ENCODE results near the gene GATC.

The GATC gene, protein sequence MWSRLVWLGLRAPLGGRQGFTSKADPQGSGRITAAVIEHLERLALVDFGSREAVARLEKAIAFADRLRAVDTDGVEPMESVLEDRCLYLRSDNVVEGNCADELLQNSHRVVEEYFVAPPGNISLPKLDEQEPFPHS

DNA sequence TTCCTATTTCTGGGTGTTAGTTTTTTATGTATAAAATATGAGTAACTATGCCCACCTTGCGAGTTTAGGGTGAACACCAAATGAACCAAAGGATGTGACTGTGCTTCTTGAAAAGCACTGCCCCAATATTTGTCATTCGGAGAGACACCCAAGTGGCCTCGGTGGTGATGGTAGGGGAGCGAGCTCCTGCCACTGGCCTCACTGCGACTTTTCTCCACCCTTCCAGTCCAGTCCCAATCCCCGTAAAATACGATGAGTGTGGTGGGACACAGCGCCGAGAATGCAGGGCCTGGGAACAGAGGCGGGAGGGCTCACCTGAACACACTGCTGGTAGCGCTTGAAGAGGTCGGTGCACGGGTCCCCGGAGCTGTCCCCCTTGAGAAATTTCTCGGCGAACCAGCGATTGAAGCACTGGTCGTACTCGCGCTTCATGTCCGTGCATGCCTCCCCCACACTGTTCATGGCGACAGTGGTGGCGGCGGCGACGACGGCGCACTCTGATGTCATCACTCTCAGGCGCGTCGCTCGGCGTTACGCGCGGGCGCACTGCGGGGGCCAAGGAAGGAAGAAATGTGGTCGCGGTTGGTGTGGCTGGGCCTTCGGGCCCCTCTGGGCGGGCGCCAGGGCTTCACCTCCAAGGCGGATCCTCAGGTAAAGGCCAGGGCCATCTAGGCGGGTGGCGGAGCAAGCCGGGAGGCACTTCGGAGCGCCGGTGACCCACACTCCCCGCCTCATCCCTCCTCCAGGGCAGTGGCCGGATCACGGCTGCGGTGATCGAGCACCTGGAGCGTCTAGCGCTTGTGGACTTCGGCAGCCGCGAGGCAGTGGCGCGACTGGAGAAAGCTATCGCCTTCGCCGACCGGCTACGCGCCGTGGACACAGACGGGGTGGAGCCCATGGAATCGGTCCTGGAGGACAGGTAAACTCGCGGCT is at the start of gene GATC, which contains the start of gene TRIAP1:
TSS of gene GATC (plus strand) at position 534 of the 933 bp plus-strand sequence. CDS start at position 571, 37 bp downstream.
TSS of gene TRIAP1 (minus strand) at position 474 of the 933 bp plus-strand sequence. CDS start at position 462, 12 bp downstream.
- Histone ChIP-seq H3K27me3 (ENCODE audit: control insufficient read depth in 1 of 2, insufficient read depth in 2 of 2, low read length in 2 of 2) (no peaks in the 10 kb centered on the region), H3K9me3 (ENCODE audit: low read length) (no peaks in the 10 kb centered on the region), H3K36me3 (ENCODE audit: insufficient read depth, low read length) (peaks cover 35% of the 10 kb centered on the region), H3K9ac (ENCODE audit: low read length) (peak within 1 kb of the TSS; percentile 96), H3K4me1 (ENCODE audit: insufficient read depth, low read length) (peaks cover 19% of the 10 kb centered on the region), H3K27ac (ENCODE audit: low read depth, low read length) (peak within 1 kb of the TSS; percentile 91), H3K4me3 (ENCODE audit: low read depth in 1 of 2, low read length in 2 of 2) (peak within 1 kb of the TSS; percentile 82 to 99)

DNA sequence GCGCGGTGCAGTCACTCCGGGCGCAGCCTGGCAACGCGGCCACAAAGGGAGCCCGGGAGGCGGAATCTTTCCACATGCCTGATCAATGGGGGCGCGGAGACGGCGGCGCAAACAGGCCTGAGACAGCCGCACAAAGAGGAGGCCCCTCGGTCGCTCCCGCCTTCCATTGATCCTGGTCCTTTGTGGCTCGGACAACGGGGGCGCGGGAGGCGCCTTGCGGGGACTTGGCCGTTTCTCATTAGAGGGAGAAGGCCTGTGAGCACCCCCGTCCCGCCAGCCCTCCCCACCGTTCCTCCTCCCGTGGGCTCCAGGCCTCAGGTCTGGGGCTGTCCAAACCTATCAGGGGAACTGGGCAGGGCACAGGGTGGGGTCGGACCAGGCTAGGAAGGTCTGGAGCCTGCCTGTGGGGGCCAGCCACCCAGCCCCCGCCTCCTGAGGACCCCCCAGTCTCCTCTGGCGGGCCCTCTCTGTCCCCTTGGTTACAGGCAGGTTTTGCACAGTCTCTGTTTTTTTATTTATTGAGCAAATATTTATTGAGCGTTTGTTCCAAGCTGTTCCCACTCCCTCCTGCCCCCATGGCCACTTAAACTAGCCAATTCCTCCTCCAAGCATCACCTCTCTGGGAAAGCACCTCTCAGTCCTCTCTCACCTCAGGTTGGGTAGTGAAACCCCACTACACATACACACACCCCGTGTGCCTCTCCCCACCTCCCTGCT is 48.3 kb upstream of the GATC start:
- Histone ChIP-seq H3K27me3 (ENCODE audit: control insufficient read depth in 1 of 2, insufficient read depth in 2 of 2, low read length in 2 of 2) (no peaks in the 10 kb centered on the region), H3K4me1 (ENCODE audit: insufficient read depth, low read length) (no peaks in the 10 kb centered on the region), H3K4me3 (ENCODE audit: low read depth in 1 of 2, low read length in 2 of 2) (no peak overlapping the region), H3K27ac (ENCODE audit: low read depth, low read length) (no peak overlapping the region), H3K9me3 (ENCODE audit: low read length) (no peaks in the 10 kb centered on the region), H3K36me3 (ENCODE audit: insufficient read depth, low read length) (no peaks in the 10 kb centered on the region), H3K9ac (ENCODE audit: low read length) (no peak overlapping the region)

DNA sequence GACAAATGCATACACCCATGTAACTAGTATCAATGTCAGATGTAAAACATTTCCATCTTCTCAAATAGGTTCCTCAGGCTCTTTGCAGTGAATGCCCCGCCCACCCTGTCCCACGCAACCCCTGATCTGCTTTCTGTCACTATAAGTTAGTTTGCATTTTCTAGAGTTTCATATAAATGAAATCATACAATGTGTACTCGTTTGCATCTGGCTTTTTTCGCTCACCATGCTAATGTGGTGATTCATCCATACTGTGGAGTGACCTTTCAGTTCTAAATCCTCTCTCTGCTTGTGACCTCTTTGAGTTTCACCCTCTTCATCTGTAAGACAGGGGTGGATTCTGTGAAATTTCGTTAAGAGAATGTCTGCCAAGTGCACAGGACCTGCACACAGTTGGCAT is 46.7 kb upstream of the GATC start:
- Histone ChIP-seq H3K9me3 (ENCODE audit: low read length) (no peaks in the 10 kb centered on the region), H3K27ac (ENCODE audit: low read depth, low read length) (no peak overlapping the region), H3K9ac (ENCODE audit: low read length) (no peak overlapping the region), H3K27me3 (ENCODE audit: control insufficient read depth in 1 of 2, insufficient read depth in 2 of 2, low read length in 2 of 2) (no peaks in the 10 kb centered on the region), H3K36me3 (ENCODE audit: insufficient read depth, low read length) (no peaks in the 10 kb centered on the region), H3K4me1 (ENCODE audit: insufficient read depth, low read length) (no peaks in the 10 kb centered on the region), H3K4me3 (ENCODE audit: low read depth in 1 of 2, low read length in 2 of 2) (no peak overlapping the region)

DNA sequence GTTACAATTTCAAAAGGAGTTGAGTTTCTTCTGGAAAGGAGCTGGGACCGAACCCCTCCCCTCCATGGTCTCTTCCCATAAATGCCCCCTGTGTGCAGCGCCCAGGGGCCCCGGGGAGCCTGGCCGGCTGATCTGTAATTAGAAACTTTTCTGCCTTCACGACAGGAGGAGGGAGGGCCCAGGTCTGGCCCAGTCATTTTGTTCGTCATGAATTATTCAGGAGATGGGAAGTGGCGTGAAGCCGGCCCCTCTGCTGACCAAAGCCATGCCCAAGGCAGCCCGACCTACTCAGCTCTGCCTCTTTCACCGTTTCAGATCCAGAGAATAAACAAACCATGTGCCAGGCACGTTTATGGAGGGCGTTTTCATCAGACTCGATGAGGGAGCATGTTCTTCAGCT is 44.0 kb upstream of the GATC start:
- Histone ChIP-seq H3K27ac (ENCODE audit: low read depth, low read length) (no peak overlapping the region), H3K9ac (ENCODE audit: low read length) (no peak overlapping the region), H3K4me1 (ENCODE audit: insufficient read depth, low read length) (peaks cover 8% of the 10 kb centered on the region), H3K27me3 (ENCODE audit: control insufficient read depth in 1 of 2, insufficient read depth in 2 of 2, low read length in 2 of 2) (no peaks in the 10 kb centered on the region), H3K36me3 (ENCODE audit: insufficient read depth, low read length) (no peaks in the 10 kb centered on the region), H3K4me3 (ENCODE audit: low read depth in 1 of 2, low read length in 2 of 2) (no peak overlapping the region), H3K9me3 (ENCODE audit: low read length) (no peaks in the 10 kb centered on the region)

DNA sequence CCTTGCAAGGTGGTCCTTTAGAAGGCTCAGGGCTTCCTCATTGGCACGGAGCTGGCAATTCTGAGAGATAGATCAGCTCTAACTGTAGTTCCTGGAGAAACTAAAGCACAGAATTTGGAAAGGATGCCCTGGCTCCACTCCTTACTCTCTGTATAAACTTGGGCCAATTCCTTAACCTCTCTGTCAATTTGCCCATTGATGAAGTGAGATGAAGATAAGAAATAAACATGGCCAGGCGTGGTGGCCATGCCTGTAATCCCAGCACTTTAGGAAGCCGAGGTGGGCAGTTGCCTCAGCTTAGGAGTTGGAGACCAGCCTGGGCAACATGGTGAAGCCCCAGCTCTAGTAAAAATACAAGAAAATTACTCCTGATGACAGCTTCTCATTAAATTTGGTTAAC is 42.4 kb upstream of the GATC start:
- Histone ChIP-seq H3K4me1 (ENCODE audit: insufficient read depth, low read length) (peaks cover 8% of the 10 kb centered on the region), H3K4me3 (ENCODE audit: low read depth in 1 of 2, low read length in 2 of 2) (no peak overlapping the region), H3K9me3 (ENCODE audit: low read length) (no peaks in the 10 kb centered on the region), H3K36me3 (ENCODE audit: insufficient read depth, low read length) (no peaks in the 10 kb centered on the region), H3K27ac (ENCODE audit: low read depth, low read length) (no peak overlapping the region), H3K27me3 (ENCODE audit: control insufficient read depth in 1 of 2, insufficient read depth in 2 of 2, low read length in 2 of 2) (no peaks in the 10 kb centered on the region), H3K9ac (ENCODE audit: low read length) (no peak overlapping the region)

DNA sequence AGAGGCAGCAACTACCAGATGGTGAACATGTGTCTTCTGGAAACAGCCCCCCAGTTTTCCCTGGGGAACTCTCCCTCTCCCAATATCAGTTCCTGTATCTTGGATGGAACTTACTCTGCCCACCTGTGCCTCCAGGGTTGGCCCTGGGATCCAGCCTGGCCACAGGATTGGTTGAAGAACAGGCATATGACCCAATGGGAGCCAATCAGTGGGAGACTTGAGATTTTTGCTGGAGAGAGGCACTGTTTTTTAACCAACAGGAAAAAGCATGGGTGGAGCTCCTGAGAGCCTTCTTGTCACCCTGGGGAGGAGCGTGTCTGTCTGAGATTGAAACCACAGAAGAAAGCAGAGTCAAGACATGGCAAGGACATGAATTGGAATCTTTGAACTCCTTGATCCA is 42.0 kb upstream of the GATC start:
- Histone ChIP-seq H3K9me3 (ENCODE audit: low read length) (no peaks in the 10 kb centered on the region), H3K27ac (ENCODE audit: low read depth, low read length) (no peak overlapping the region), H3K36me3 (ENCODE audit: insufficient read depth, low read length) (no peaks in the 10 kb centered on the region), H3K9ac (ENCODE audit: low read length) (no peak overlapping the region), H3K27me3 (ENCODE audit: control insufficient read depth in 1 of 2, insufficient read depth in 2 of 2, low read length in 2 of 2) (no peaks in the 10 kb centered on the region), H3K4me1 (ENCODE audit: insufficient read depth, low read length) (peaks cover 8% of the 10 kb centered on the region), H3K4me3 (ENCODE audit: low read depth in 1 of 2, low read length in 2 of 2) (no peak overlapping the region)

DNA sequence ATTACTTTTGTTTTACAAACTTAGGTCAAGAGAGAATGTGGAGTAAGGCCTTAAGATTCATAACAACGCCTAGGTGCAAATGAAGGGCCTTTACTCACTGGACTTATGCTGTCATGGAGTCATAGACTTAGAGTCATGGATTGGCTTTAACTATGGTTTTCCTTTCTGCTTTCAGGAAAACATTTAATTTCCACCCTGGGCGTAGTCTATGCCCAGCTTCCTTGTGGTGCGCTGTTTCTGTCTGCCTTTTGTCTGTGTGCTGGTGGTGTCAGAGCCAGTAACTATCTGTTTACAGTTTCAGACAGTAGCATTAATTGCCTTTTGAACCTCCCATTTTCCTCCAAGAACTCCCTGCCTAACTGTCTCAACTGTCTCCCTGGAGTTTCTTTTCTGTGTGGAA is 40.2 kb upstream of the GATC start:
- Histone ChIP-seq H3K4me3 (ENCODE audit: low read depth in 1 of 2, low read length in 2 of 2) (no peak overlapping the region), H3K4me1 (ENCODE audit: insufficient read depth, low read length) (peaks cover 8% of the 10 kb centered on the region), H3K9me3 (ENCODE audit: low read length) (no peaks in the 10 kb centered on the region), H3K36me3 (ENCODE audit: insufficient read depth, low read length) (no peaks in the 10 kb centered on the region), H3K27me3 (ENCODE audit: control insufficient read depth in 1 of 2, insufficient read depth in 2 of 2, low read length in 2 of 2) (no peaks in the 10 kb centered on the region), H3K9ac (ENCODE audit: low read length) (no peak overlapping the region), H3K27ac (ENCODE audit: low read depth, low read length) (peak overlapping the region; percentile 52)

DNA sequence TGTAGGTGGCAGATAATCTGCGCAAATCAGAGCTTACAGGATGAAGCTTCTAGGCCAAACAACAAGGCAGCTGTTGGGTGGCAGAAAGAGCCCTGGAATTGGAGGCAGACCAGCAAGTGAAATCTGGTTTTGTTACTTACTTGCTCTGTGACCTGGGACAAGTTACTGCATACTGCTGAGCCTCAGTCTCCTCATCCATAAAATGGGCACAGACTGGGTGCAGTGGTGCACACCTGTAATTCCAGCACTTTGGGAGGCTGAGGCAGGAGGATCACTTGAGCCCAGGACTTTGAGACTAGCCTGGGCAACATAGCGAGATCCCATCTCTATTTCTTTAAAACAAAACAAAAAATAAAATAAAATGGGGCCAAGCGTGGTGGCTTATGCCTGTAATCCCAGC is 39.7 kb upstream of the GATC start:
- Histone ChIP-seq H3K4me1 (ENCODE audit: insufficient read depth, low read length) (peaks cover 8% of the 10 kb centered on the region), H3K27me3 (ENCODE audit: control insufficient read depth in 1 of 2, insufficient read depth in 2 of 2, low read length in 2 of 2) (no peaks in the 10 kb centered on the region), H3K36me3 (ENCODE audit: insufficient read depth, low read length) (no peaks in the 10 kb centered on the region), H3K4me3 (ENCODE audit: low read depth in 1 of 2, low read length in 2 of 2) (no peak overlapping the region), H3K9ac (ENCODE audit: low read length) (no peak overlapping the region), H3K27ac (ENCODE audit: low read depth, low read length) (peak overlapping the region; percentile 52), H3K9me3 (ENCODE audit: low read length) (no peaks in the 10 kb centered on the region)

DNA sequence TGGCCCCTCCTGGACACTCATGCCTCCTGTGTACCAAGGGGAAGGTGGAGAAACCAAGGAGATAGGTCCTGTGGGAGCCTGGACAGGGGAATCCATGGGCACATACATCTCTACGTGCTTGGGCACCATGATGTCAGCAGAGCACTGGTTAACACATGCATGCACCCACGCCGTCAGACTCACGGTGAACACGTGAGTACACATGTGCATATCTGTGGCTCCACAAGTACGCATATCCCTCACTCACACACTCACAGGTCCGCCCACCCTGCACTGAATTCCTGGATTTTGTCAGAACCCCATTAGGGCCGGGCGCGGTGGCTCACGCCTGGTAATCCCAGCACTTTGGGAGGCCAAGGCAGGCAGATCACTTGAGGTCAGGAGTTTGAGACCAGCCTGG is 37.5 kb upstream of the GATC start:
- Histone ChIP-seq H3K36me3 (ENCODE audit: insufficient read depth, low read length) (no peaks in the 10 kb centered on the region), H3K9me3 (ENCODE audit: low read length) (no peaks in the 10 kb centered on the region), H3K4me3 (ENCODE audit: low read depth in 1 of 2, low read length in 2 of 2) (no peak overlapping the region), H3K9ac (ENCODE audit: low read length) (no peak overlapping the region), H3K27ac (ENCODE audit: low read depth, low read length) (no peak overlapping the region), H3K27me3 (ENCODE audit: control insufficient read depth in 1 of 2, insufficient read depth in 2 of 2, low read length in 2 of 2) (no peaks in the 10 kb centered on the region), H3K4me1 (ENCODE audit: insufficient read depth, low read length) (peaks cover 8% of the 10 kb centered on the region)

DNA sequence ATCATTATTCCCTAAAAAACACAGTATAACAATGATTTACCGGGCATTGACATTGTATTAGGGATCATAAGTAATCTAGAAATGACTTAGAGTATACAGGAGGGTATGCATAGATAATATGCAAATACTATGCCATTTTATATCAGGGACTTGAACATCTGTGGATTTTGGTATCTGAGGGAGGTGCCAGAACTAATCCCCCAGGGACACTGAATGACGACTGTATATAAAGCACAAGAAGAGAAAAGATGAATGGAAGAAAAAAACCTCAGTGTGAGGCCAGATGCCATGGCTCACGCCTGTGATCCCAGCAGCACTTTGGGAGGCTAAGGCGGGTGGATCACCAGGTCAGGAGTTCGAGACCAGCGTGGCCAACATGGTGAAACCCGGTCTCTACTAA is 33.8 kb upstream of the GATC start:
- no peaks in the 10 kb centered on the region for H3K4me1 ChIP-seq (ENCODE audit: insufficient read depth, low read length)
- no peaks in the 10 kb centered on the region for H3K27me3 ChIP-seq (ENCODE audit: control insufficient read depth in 1 of 2, insufficient read depth in 2 of 2, low read length in 2 of 2)

DNA sequence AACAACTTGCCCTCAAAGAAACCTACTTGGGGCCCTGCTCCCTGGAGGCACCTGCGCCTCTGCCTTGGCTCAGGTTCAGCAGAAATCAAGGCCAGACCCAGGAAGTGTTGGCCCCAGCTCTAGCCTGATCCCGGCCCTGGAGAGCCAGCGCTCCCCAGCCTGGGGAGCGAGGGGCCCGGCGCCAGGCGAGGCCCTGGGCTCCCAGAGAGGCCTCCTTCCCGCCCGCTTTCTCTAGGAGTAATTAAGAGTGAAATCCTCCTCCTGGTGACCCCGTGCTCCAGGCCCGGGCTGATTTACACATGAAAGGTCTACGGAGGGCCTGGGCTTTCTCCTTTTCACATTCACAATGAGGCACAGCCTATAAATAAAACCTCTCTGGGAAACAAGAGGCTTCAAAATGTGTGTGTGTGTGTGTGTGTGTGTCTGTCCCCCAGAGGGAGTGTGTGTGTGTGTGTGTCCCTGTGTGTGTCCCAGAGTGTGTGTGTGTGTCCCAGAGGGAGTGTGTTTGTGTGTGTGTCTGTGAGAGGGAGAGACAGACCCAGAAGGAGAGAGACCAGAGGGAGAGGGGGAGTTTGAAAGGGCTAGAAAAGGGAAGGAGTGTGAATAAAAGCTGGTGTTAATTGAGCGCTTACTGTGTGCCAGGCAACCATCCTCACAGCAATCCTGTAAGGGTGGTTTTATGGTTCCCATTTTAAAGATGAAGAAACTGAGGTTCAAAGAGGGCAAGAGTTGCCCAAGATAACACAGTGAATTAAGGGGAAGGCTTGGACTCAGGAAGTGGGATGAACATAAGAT is 32.1 kb upstream of the GATC start:
- peak overlapping the region; percentile 52 for H3K27ac ChIP-seq (ENCODE audit: low read depth, low read length)

More for the DNA sequence above, 33.8 kb upstream of the GATC start:
- Histone ChIP-seq H3K9me3 (ENCODE audit: low read length) (no peaks in the 10 kb centered on the region), H3K4me3 (ENCODE audit: low read depth in 1 of 2, low read length in 2 of 2) (no peak overlapping the region), H3K36me3 (ENCODE audit: insufficient read depth, low read length) (no peaks in the 10 kb centered on the region), H3K27ac (ENCODE audit: low read depth, low read length) (no peak overlapping the region), H3K9ac (ENCODE audit: low read length) (no peak overlapping the region)

More for the DNA sequence above, 32.1 kb upstream of the GATC start:
- Histone ChIP-seq H3K36me3 (ENCODE audit: insufficient read depth, low read length) (no peaks in the 10 kb centered on the region), H3K4me3 (ENCODE audit: low read depth in 1 of 2, low read length in 2 of 2) (no peak overlapping the region), H3K27me3 (ENCODE audit: control insufficient read depth in 1 of 2, insufficient read depth in 2 of 2, low read length in 2 of 2) (no peaks in the 10 kb centered on the region), H3K9me3 (ENCODE audit: low read length) (no peaks in the 10 kb centered on the region), H3K4me1 (ENCODE audit: insufficient read depth, low read length) (no peaks in the 10 kb centered on the region), H3K9ac (ENCODE audit: low read length) (no peak overlapping the region)
